Measurements from ENCODE around the gene ZDHHC9. TPM values are rescaled to one million over a fixed set of nuclear protein-coding genes. Genes with fewer than 3 reads are reported as not detected.
A peak's percentile ranks its signal among the peaks of the same experiment; 100 is the strongest.

ZDHHC9 gene
- total RNA-seq, 1 donor from 2014 or later: 33.1 TPM

DNA sequence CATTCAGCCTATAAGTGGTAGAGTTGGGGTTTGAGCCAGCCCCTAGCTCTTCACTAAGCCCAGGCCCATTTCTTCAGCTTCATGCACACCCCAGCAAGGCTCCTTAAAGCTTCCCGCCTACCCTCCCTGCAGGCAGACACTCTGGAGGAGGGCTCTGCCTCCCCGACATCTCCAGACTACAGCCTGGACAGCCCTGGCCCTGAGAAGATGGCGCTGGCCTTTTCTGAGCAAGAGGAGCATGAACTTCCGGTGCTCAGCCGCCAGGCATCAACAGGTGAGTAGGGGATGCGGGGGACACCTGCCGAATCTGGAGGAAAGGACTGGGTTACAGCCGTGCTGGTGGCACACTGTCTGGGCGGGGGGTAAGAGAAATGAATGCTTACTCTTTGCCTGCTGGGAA is 52.9 kb downstream of the ZDHHC9 start:
- Histone ChIP-seq H4K20me1 (ENCODE audit: low read depth) (no peaks in the 10 kb centered on the region), H3K4me3 (no peak overlapping the region), H2AFZ (replicated peaks) (no peak overlapping the region), H3K9me3 (ENCODE audit: low read depth) (no peaks in the 10 kb centered on the region), H3K36me3 (no peaks in the 10 kb centered on the region), H3K4me2 (no peak overlapping the region), H3K9ac (no peak overlapping the region), H3F3A (ENCODE audit: low read depth) (no peaks in the 10 kb centered on the region), H3K27me3 (no peaks in the 10 kb centered on the region), H3K4me1 (no peaks in the 10 kb centered on the region), H3K27ac (no peak overlapping the region), H3K79me2 (ENCODE audit: low read depth) (no peaks in the 10 kb centered on the region)
- Mint-ChIP-seq H3K27ac (peak overlapping the region; percentile 66), H3K4me1 (peaks cover 13% of the 10 kb centered on the region), H3K36me3 (peaks cover 2% of the 10 kb centered on the region), H3K4me3 (no peak overlapping the region), H3K9me3 (peaks cover 2% of the 10 kb centered on the region), H3K27me3 (ENCODE audit: insufficient read depth, low read depth) (peaks cover 7% of the 10 kb centered on the region)
- DNase-seq (ENCODE audit: low spot score): no peak
- TF ChIP-seq, protein P1, sequence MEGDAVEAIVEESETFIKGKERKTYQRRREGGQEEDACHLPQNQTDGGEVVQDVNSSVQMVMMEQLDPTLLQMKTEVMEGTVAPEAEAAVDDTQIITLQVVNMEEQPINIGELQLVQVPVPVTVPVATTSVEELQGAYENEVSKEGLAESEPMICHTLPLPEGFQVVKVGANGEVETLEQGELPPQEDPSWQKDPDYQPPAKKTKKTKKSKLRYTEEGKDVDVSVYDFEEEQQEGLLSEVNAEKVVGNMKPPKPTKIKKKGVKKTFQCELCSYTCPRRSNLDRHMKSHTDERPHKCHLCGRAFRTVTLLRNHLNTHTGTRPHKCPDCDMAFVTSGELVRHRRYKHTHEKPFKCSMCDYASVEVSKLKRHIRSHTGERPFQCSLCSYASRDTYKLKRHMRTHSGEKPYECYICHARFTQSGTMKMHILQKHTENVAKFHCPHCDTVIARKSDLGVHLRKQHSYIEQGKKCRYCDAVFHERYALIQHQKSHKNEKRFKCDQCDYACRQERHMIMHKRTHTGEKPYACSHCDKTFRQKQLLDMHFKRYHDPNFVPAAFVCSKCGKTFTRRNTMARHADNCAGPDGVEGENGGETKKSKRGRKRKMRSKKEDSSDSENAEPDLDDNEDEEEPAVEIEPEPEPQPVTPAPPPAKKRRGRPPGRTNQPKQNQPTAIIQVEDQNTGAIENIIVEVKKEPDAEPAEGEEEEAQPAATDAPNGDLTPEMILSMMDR (IDR thresholded peaks at IDR 0.05): no peak
- no peak for TF ChIP-seq EZH2 (IDR thresholded peaks at IDR 0.05)
- no peak for TF ChIP-seq EZH2phosphoT487 (IDR thresholded peaks at IDR 0.05)

DNA sequence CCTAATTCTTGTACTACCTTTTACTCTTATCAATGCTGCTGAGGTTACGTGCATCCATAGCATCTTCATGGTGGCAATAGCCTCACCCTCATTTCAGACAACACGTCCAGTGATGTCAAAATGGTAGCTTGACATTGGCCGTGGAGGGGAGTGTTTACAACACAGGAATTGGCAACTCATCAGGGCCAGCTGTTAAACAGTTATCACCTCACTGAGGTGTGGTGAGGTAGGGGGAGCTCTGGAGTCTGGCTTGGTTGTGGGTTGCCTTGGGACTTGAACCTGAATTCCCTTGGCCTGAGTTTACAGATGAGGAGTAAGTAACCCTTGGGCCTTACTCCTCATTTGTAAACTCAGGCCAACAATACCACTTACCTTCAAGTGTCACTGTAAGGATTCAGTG is 53.5 kb downstream of the ZDHHC9 start:
- TF ChIP-seq EZH2phosphoT487 (IDR thresholded peaks at IDR 0.05) (no peak), EZH2 (IDR thresholded peaks at IDR 0.05) (no peak)
- TF ChIP-seq, protein P1 (IDR thresholded peaks at IDR 0.05): no peak
- no peaks in the 10 kb centered on the region for H3K9me3 ChIP-seq (ENCODE audit: low read depth)
- H3K9ac ChIP-seq: no peak overlapping the region
- no peak overlapping the region for H3K4me2 ChIP-seq
- no peaks in the 10 kb centered on the region for H3K36me3 ChIP-seq
- peaks cover 16% of the 10 kb centered on the region for H3K4me1 Mint-ChIP-seq
- no peak overlapping the region for H3K4me3 Mint-ChIP-seq
- H3K27ac Mint-ChIP-seq: no peak overlapping the region
- H3K79me2 ChIP-seq (ENCODE audit: low read depth): no peaks in the 10 kb centered on the region
- H3F3A ChIP-seq (ENCODE audit: low read depth): no peaks in the 10 kb centered on the region
- H3K4me3 ChIP-seq: no peak overlapping the region
- H3K27me3 Mint-ChIP-seq (ENCODE audit: insufficient read depth, low read depth): peaks cover 7% of the 10 kb centered on the region
- no peaks in the 10 kb centered on the region for H3K4me1 ChIP-seq
- peaks cover 2% of the 10 kb centered on the region for H3K36me3 Mint-ChIP-seq
- no peaks in the 10 kb centered on the region for H4K20me1 ChIP-seq (ENCODE audit: low read depth)
- no peaks in the 10 kb centered on the region for H3K27me3 ChIP-seq
- no peak for DNase-seq (ENCODE audit: low spot score)
- no peak overlapping the region for H2AFZ ChIP-seq (replicated peaks)
- H3K27ac ChIP-seq: no peak overlapping the region
- H3K9me3 Mint-ChIP-seq: peaks cover 2% of the 10 kb centered on the region

DNA sequence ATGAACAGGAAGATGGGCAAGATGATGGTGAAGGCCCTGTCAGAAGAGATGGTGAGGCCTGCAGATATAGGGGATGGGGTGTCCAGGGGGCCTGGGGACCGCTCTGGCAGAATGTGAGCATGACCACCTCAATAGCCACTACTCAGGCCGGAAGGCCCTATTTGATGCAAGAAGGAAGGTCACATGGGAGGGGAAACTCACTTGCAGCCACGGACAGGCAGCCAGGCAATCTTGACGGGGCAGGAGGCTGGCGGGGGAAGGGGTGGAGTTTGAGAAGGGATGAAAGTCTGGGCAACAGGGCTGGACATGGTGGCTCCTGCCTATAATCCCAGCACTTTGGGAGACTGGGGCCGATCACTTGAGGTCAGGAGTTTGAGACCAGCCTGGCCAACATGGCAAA is 55.2 kb downstream of the ZDHHC9 start:
- no peak overlapping the region for H3K27ac Mint-ChIP-seq
- H3F3A ChIP-seq (ENCODE audit: low read depth): no peaks in the 10 kb centered on the region
- no peaks in the 10 kb centered on the region for H3K27me3 ChIP-seq
- H3K79me2 ChIP-seq (ENCODE audit: low read depth): no peaks in the 10 kb centered on the region
- H3K27me3 Mint-ChIP-seq (ENCODE audit: insufficient read depth, low read depth): peaks cover 7% of the 10 kb centered on the region
- H2AFZ ChIP-seq (replicated peaks): no peak overlapping the region
- no peak overlapping the region for H3K4me3 Mint-ChIP-seq
- H3K4me3 ChIP-seq: no peak overlapping the region
- H3K27ac ChIP-seq: no peak overlapping the region
- DNase-seq (ENCODE audit: low spot score): no peak
- no peak overlapping the region for H3K9ac ChIP-seq
- H3K36me3 ChIP-seq: no peaks in the 10 kb centered on the region
- H3K9me3 ChIP-seq (ENCODE audit: low read depth): no peaks in the 10 kb centered on the region
- no peak for TF ChIP-seq EZH2phosphoT487 (IDR thresholded peaks at IDR 0.05)
- TF ChIP-seq, protein P1 (IDR thresholded peaks at IDR 0.05): no peak
- no peak for TF ChIP-seq EZH2 (IDR thresholded peaks at IDR 0.05)
- H4K20me1 ChIP-seq (ENCODE audit: low read depth): no peaks in the 10 kb centered on the region
- peaks cover 14% of the 10 kb centered on the region for H3K4me1 Mint-ChIP-seq
- no peaks in the 10 kb centered on the region for H3K4me1 ChIP-seq
- H3K9me3 Mint-ChIP-seq: peaks cover 2% of the 10 kb centered on the region
- no peak overlapping the region for H3K4me2 ChIP-seq
- H3K36me3 Mint-ChIP-seq: peaks cover 2% of the 10 kb centered on the region

Data from neural progenitor cell (in vitro differentiated cells).